ENCODE results near the gene ACAN. TPM values are rescaled to one million over a fixed set of nuclear protein-coding genes. Genes with fewer than 3 reads are reported as not detected.

Gene ACAN
- total and polyA plus RNA-seq, 9 of the 15 experiments (the other 6 are each of a cell fraction or from before 2014, with no cell fraction given), result not detected

DNA sequence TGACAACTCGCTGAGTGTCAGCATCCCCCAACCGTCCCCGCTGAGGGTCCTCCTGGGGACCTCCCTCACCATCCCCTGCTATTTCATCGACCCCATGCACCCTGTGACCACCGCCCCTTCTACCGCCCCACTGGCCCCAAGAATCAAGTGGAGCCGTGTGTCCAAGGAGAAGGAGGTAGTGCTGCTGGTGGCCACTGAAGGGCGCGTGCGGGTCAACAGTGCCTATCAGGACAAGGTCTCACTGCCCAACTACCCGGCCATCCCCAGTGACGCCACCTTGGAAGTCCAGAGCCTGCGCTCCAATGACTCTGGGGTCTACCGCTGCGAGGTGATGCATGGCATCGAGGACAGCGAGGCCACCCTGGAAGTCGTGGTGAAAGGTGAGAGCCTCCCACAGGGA is 35.4 kb downstream of the ACAN start (continued):
- TF ChIP-seq PRPF4 (IDR thresholded peaks at IDR 0.05; ENCODE audit: insufficient read depth, low read depth, low read length, poor library complexity, severe bottlenecking), result no peak
- no peak for TF ChIP-seq RBM39 (optimal IDR thresholded peaks at IDR 0.05; ENCODE audit: low read depth, low read length)
- TF ChIP-seq LEF1 (IDR thresholded peaks at IDR 0.05), result no peak
- TF ChIP-seq DMBX1 (CRISPR knock-in tag; IDR thresholded peaks at IDR 0.05; ENCODE audit: borderline replicate concordance), result no peak
- TF ChIP-seq CXXC5 (CRISPR knock-in tag; IDR thresholded peaks at IDR 0.05), result no peak

DNA sequence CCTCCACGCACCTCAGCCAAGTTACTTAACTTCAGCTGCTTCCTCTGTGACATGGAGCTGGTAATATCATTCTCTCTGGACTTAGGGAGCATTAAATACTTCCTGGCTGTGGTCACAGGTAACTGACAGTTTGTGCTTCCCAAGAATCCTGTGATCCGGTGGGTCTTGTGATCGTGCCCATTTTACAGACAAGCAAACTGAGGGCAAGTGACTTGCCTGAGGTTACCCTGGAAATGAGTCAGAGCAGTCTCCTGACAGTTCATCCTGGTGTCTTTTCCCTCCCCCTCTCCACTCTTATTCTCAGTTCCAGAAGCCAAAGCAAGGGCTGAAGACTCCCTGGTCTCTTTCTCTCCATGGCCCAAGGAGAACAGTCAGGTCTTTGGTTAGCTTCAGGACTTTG is 35.9 kb downstream of the ACAN start:
- Histone ChIP-seq H4K20me1 (replicated peaks; ENCODE audit: control insufficient read depth, insufficient read depth, low read length) (no peaks in the 10 kb centered on the region; the same call in 1 of the 2 replicates), H3K4me3 (no peak overlapping the region), H3K27ac (ENCODE audit: extremely low read depth, low read depth, low read length) (no peak overlapping the region), H3K4me1 (replicated peaks in 1 of 2; ENCODE audit: control insufficient read depth in 2 of 2, insufficient read depth in 2 of 2, low read length in 2 of 2) (peaks cover 0 to 16% of the 10 kb centered on the region in 2 experiments; a peak in 3 of 5 replicates), H3K9me3 (replicated peaks; ENCODE audit: control insufficient read depth, insufficient read depth, low read depth, low read length) (no peaks in the 10 kb centered on the region), H2AFZ (ENCODE audit: low read depth, low read length) (peak overlapping the region; percentile 56), H3K9me1 (ENCODE audit: control insufficient read depth, insufficient read depth, low read length) (no peaks in the 10 kb centered on the region), H3K4me2 (ENCODE audit: insufficient read depth, low read length) (peak overlapping the region; percentile 29; the same call in 1 of the 2 replicates), H3K79me2 (ENCODE audit: control insufficient read depth, insufficient read depth, low read length) (no peaks in the 10 kb centered on the region), H3K27me3 (ENCODE audit: control insufficient read depth in 2 of 2, insufficient read depth in 2 of 2, low read length in 2 of 2) (peaks cover 17 to 37% of the 10 kb centered on the region in 2 experiments; a peak in 4 of 5 replicates), H3K9ac (ENCODE audit: insufficient read depth in 1 of 2, low read depth in 2 of 2, low read length in 2 of 2) (peak overlapping the region in 1 of 2 experiments; percentile 65; a peak in 1 of 4 replicates), H3K36me3 (ENCODE audit: control insufficient read depth, insufficient read depth, low read length) (no peaks in the 10 kb centered on the region)
- ChIA-PET CTCF (ENCODE audit: low intra/inter-chr PET ratio) (no interaction called here), POLR2A (interaction anchor here (0.6 to 0.7 kb wide), 2 partner anchors 31 to 32 kb away, joined by 3 read pairs; no protein-coding TSS in a partner anchor)
- in situ Hi-C loops (cut with MboI), result no loop called here
- WGBS (ENCODE audit: insufficient coverage, low coverage, missing lambda C conversion rate), result 10% methylated on average over 3 of the region's 3 CpGs
- DNase-seq (ENCODE audit: extremely low read depth in 1 of 4, low spot score in 3 of 4) (no peak), ATAC-seq (no peak), FAIRE-seq (no peak)
- BruUV-seq (replicated peaks), result no TSS peak
- intact Hi-C loops (cut with micrococcal nuclease), result loop anchor here (5.0 kb wide), 1 partner anchor 33 kb away; no protein-coding TSS in a partner anchor
- TF ChIP-seq RBM34 (IDR thresholded peaks at IDR 0.05; ENCODE audit: borderline replicate concordance, insufficient read depth, low read length) (no peak), UBTF (IDR thresholded peaks at IDR 0.05; ENCODE audit: borderline replicate concordance in 1 of 2, low read depth in 2 of 2, low read length in 2 of 2) (no peak), BCOR (IDR thresholded peaks at IDR 0.05) (peak; percentile 92), XRCC5 (IDR thresholded peaks at IDR 0.05; ENCODE audit: low read depth, low read length) (no peak), ZNF561 (CRISPR knock-in tag; conservative IDR thresholded peaks at IDR 0.05) (no peak), RBM25 (IDR thresholded peaks at IDR 0.05; ENCODE audit: low read depth, low read length, severe bottlenecking) (peak; percentile 96)
- TF ChIP-seq, protein P1, sequence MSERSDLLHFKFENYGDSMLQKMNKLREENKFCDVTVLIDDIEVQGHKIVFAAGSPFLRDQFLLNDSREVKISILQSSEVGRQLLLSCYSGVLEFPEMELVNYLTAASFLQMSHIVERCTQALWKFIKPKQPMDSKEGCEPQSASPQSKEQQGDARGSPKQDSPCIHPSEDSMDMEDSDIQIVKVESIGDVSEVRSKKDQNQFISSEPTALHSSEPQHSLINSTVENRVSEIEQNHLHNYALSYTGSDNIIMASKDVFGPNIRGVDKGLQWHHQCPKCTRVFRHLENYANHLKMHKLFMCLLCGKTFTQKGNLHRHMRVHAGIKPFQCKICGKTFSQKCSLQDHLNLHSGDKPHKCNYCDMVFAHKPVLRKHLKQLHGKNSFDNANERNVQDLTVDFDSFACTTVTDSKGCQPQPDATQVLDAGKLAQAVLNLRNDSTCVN (CRISPR knock-in tag; IDR thresholded peaks at IDR 0.05), result no peak
- TF ChIP-seq, protein P2, sequence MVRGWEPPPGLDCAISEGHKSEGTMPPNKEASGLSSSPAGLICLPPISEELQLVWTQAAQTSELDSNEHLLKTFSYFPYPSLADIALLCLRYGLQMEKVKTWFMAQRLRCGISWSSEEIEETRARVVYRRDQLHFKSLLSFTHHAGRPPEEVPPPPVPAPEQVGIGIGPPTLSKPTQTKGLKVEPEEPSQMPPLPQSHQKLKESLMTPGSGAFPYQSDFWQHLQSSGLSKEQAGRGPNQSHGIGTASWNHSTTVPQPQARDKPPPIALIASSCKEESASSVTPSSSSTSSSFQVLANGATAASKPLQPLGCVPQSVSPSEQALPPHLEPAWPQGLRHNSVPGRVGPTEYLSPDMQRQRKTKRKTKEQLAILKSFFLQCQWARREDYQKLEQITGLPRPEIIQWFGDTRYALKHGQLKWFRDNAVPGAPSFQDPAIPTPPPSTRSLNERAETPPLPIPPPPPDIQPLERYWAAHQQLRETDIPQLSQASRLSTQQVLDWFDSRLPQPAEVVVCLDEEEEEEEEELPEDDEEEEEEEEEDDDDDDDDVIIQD (CRISPR knock-in tag; IDR thresholded peaks at IDR 0.05), result no peak

Measured in K562 (cell line).